CD4-positive, alpha-beta memory T cell (primary cell): Measurements from ENCODE around the gene UNC5CL. TPM values are rescaled to one million over a fixed set of nuclear protein-coding genes. Genes with fewer than 3 reads are reported as not detected.

Source experiments
- CTCF ChIA-PET: fragments of 350-600 bp; sonication (Branson Sonifier 250); formaldehyde crosslinking; loops from one replicate; lab custom pipeline; 2021; ENCODE audit warnings: inconsistent platforms; ENCODE audit not compliant: partially characterized antibody; lab: Charles Lee
- POLR2A ChIA-PET: fragments of 350-600 bp; sonication (Branson Sonifier 250); formaldehyde crosslinking; loops from one replicate; lab custom pipeline; 2021; ENCODE audit not compliant: partially characterized antibody; lab: Charles Lee
- DNase-seq, 5 donors: peaks; one replicate each; pipeline versions ENCODE4 v3.0.0 to v3.0.0-alpha.2; 2020 to 2022; ENCODE audit warnings: mixed read lengths in 1 of 5
- H3K27ac ChIP-seq: one replicate; pipeline ENCODE4 v1.7.0; 2013; ENCODE audit warnings: low read depth, low read length
- H3K27me3 ChIP-seq: 2 replicates; pipeline ENCODE4 v1.7.0; 2013; ENCODE audit warnings: mild to moderate bottlenecking, low read length, moderate library complexity; ENCODE audit not compliant: insufficient read depth
- H3K36me3 ChIP-seq: 2 replicates; pipeline ENCODE4 v1.7.0; 2013; ENCODE audit warnings: mild to moderate bottlenecking, low read length, moderate library complexity; ENCODE audit not compliant: insufficient read depth
- H3K4me1 ChIP-seq: 2 replicates; pipeline ENCODE4 v1.7.0; 2013; ENCODE audit warnings: mild to moderate bottlenecking, low read length, moderate library complexity; ENCODE audit not compliant: insufficient read depth
- H3K4me3 ChIP-seq, 2 donors: one replicate each; pipeline ENCODE4 v1.7.0; 2013; ENCODE audit warnings: low read length in 2 of 2, mild to moderate bottlenecking in 1 of 2
- H3K9me3 ChIP-seq, 2 donors: one replicate each; pipeline ENCODE4 v1.7.0; 2013; ENCODE audit warnings: low read length in 2 of 2, control low read depth in 1 of 2; ENCODE audit not compliant: control insufficient read depth in 1 of 2
- H3K27ac Mint-ChIP-seq, 7 donors: one replicate each; pipeline ENCODE4 v1.8.0; 2020 to 2021; ENCODE audit warnings: mixed read lengths in 7 of 7, mild to moderate bottlenecking in 6 of 7, inconsistent platforms in 3 of 7, moderate library complexity in 3 of 7
- H3K27me3 Mint-ChIP-seq, 2 donors: one replicate each; pipeline ENCODE4 v1.8.0; 2020 to 2021; ENCODE audit warnings: mixed read lengths in 2 of 2
- H3K36me3 Mint-ChIP-seq, 2 donors: one replicate each; pipeline ENCODE4 v1.8.0; 2020 to 2021; ENCODE audit warnings: mixed read lengths in 2 of 2, inconsistent platforms in 1 of 2, mild to moderate bottlenecking in 1 of 2
- H3K4me1 Mint-ChIP-seq, 4 donors: one replicate each; pipeline ENCODE4 v1.8.0; 2020 to 2021; ENCODE audit warnings: mixed read lengths in 4 of 4, mild to moderate bottlenecking in 1 of 4
- H3K4me3 Mint-ChIP-seq, 8 donors: one replicate each; pipeline ENCODE4 v1.8.0; 2020 to 2021; ENCODE audit warnings: mixed read lengths in 8 of 8, mild to moderate bottlenecking in 7 of 8, moderate library complexity in 6 of 8, inconsistent platforms in 3 of 8
- H3K9me3 Mint-ChIP-seq, 8 donors: one replicate each; pipeline ENCODE4 v1.8.0; 2020 to 2021; ENCODE audit warnings: mixed read lengths in 8 of 8, mild to moderate bottlenecking in 5 of 8, inconsistent platforms in 3 of 8, moderate library complexity in 1 of 8
- intact Hi-C: fragments of 100-400 bp; cut with micrococcal nuclease; formaldehyde crosslinking; loops from one replicate; pipeline ENCODE4 v1.15.1; 2023
- polyA plus RNA-seq, 2 donors: library from polyadenylated mRNA; unstranded; fragments of 300-500 nt; fragmentation: Illumina TruSeq; gene quantifications; one replicate each; pipeline ENCODE4 v1.2.3, GENCODE V29; 2021
- total RNA-seq, 2 experiments: library from RNA; stranded (reverse); gene quantifications; one replicate each; pipeline ENCODE4 v1.2.3, GENCODE V29; 2021

The UNC5CL gene
- total and polyA plus RNA-seq, 4 experiments from 2014 or later, result 0.13 to 6.4 (median 3.5) TPM

DNA sequence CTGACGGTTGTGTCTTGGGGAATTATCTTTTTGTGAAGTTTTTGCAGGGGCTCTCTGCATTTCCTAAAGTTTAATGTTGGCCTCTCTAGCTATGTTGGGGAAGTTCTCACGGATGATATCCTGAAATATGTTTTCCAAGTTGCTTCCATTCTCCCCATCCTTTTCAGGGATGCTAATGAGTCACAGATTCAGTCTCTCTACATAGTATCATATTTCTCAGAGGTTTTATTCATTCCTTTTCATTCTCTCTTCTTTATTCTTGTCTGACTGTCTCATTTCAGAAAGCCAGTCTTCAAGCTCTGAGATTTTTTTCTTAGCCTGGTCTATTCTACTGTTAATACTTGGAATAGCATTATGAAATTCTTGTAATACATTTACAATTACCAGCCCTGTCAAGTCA lies 61.3 kb downstream of the UNC5CL start:
- H3K36me3 ChIP-seq, result no peaks in the 10 kb centered on the region
- no peak for DNase-seq
- peaks cover 50 to 53% of the 10 kb centered on the region in 2 donors for H3K27me3 Mint-ChIP-seq
- H3K27me3 ChIP-seq, result no peaks in the 10 kb centered on the region
- peaks cover 0 to 16% (median 6%) of the 10 kb centered on the region in 8 donors for H3K9me3 Mint-ChIP-seq
- ChIA-PET POLR2A (no interaction called here), CTCF (interaction anchor here (1.0 kb wide), 1 partner anchor 8 kb away, joined by 3 read pairs; no protein-coding TSS in a partner anchor)
- H3K36me3 Mint-ChIP-seq, result no peaks in the 10 kb centered on the region
- H3K4me3 Mint-ChIP-seq, result no peak overlapping the region
- no peak overlapping the region for H3K27ac ChIP-seq
- H3K4me3 ChIP-seq, result no peak overlapping the region
- H3K9me3 ChIP-seq, result no peaks in the 10 kb centered on the region
- no peaks in the 10 kb centered on the region for H3K4me1 ChIP-seq
- no peaks in the 10 kb centered on the region for H3K4me1 Mint-ChIP-seq
- intact Hi-C loops, result no loop called here
- no peak overlapping the region for H3K27ac Mint-ChIP-seq

DNA sequence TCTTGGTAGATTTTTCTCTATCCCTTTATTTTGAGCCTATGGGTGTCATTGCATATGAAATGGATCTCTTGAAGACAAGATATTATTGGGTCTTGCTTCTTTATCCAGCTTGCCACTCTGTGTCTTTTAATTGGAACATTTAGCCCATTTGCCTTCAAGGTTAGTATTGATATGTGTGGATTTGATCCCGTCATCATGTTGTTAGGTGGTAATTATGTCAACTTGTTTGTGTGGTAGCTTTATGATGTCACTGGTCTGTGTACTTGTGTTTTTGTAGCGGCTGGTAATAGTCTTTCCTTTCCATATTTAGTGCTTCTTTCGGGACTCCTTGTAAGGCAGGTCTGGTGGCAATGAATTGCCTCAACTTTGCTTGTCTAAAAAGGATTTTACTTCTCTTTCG lies 61.9 kb downstream of the UNC5CL start:
- no peak overlapping the region for H3K4me3 Mint-ChIP-seq
- POLR2A ChIA-PET, result no interaction called here

More for the DNA sequence above, 61.9 kb downstream of the UNC5CL start:
- CTCF ChIA-PET, result no interaction called here
- Histone ChIP-seq H3K36me3 (no peaks in the 10 kb centered on the region), H3K4me3 (no peak overlapping the region), H3K27ac (no peak overlapping the region), H3K27me3 (no peaks in the 10 kb centered on the region), H3K4me1 (no peaks in the 10 kb centered on the region), H3K9me3 (no peaks in the 10 kb centered on the region)
- Mint-ChIP-seq H3K27me3 (peaks cover 46 to 51% of the 10 kb centered on the region in 2 donors), H3K9me3 (peaks cover 0 to 16% (median 8%) of the 10 kb centered on the region in 8 donors), H3K36me3 (no peaks in the 10 kb centered on the region), H3K4me1 (no peaks in the 10 kb centered on the region), H3K27ac (no peak overlapping the region)
- intact Hi-C loops, result no loop called here
- DNase-seq, result no peak

Other genes with a start within 250 kb of the UNC5CL start
- not detected for gene TSPO2, start 3.2 kb upstream of the UNC5CL start, total RNA-seq
- gene TSPO2, start 3.2 kb upstream of the UNC5CL start, polyA plus RNA-seq, result not detected
- gene APOBEC2, start 14.0 kb upstream of the UNC5CL start, total RNA-seq, result not detected
- gene APOBEC2, start 14.0 kb upstream of the UNC5CL start, polyA plus RNA-seq, result under 1 TPM; 0.44 to 0.91 TPM
- gene OARD1, start 33.1 kb upstream of the UNC5CL start, total RNA-seq, result 10 to 100 TPM; 51.7 to 56.4 TPM
- 10 to 100 TPM; 41.0 to 56.7 TPM for gene OARD1, start 33.1 kb upstream of the UNC5CL start, polyA plus RNA-seq
- 10 to 100 TPM; 56.7 to 56.9 TPM for gene NFYA, start 33.8 kb upstream of the UNC5CL start, total RNA-seq
- 10 to 100 TPM; 10.7 to 27.7 TPM for gene NFYA, start 33.8 kb upstream of the UNC5CL start, polyA plus RNA-seq
- gene TREML1, start 115.1 kb upstream of the UNC5CL start, total RNA-seq, result not detected
- not detected for gene TREML1, start 115.1 kb upstream of the UNC5CL start, polyA plus RNA-seq
- 1 to 10 TPM; 2.7 to 4.0 TPM for gene TREM2, start 123.9 kb upstream of the UNC5CL start, total RNA-seq
- gene TREM2, start 123.9 kb upstream of the UNC5CL start, polyA plus RNA-seq, result not detected
- gene TREML2, start 161.9 kb upstream of the UNC5CL start, total RNA-seq, result under 1 TPM; 0.35 to 0.39 TPM
- gene TREML2, start 161.9 kb upstream of the UNC5CL start, polyA plus RNA-seq, result 1 to 10 TPM; 1.6 to 4.8 TPM
- not detected for gene TREML4, start 189.1 kb upstream of the UNC5CL start, total RNA-seq
- not detected for gene TREML4, start 189.1 kb upstream of the UNC5CL start, polyA plus RNA-seq
- not detected for gene TREM1, start 247.5 kb upstream of the UNC5CL start, total RNA-seq
- not detected for gene TREM1, start 247.5 kb upstream of the UNC5CL start, polyA plus RNA-seq